ENCODE data around the gene EPHB1. TPM values are rescaled to one million over a fixed set of nuclear protein-coding genes. Genes with fewer than 3 reads are reported as not detected.

EPHB1 gene
- total and polyA plus RNA-seq, 2 of the 13 experiments (the other 11 are each of a cell fraction or from before 2014, with no cell fraction given), result 0.07 to 0.21 TPM

DNA sequence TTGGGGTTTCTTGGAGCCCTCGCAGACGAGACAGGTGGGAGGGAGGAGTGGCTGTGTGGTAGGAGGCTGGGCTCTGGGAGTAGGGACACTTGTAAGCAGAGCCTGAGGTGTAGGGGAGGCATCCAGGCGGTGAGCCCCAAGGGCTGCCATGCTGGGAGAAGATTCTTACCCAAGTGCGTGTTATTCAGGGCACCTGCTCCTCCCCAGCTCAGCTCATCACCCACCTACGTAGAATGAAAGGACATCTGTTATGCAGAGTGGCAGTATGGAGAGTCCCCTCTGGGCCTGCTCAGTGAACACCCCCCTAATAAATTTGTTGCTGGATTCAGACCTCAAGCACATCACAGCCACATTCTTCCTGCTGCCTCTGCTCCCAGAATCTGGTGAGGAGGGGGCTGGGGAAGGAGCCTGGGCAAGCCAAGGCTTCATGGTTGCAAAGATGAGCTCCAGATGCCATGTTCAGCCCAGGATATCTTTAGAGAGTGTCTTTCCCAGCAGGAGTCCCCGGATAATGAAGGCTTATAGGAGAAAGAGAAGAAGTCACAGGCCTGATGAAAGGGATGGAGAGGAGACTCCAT is 261.8 kb downstream of the EPHB1 start:
- no TSS peak for BruUV-seq (replicated peaks)
- intact Hi-C loops (cut with micrococcal nuclease; ENCODE audit: unreplicated experiment), result no loop called here
- ChIA-PET POLR2A (no interaction called here), CTCF (ENCODE audit: low intra/inter-chr PET ratio, low total read pairs) (no interaction called here)
- in situ Hi-C loops (cut with HindIII; ENCODE audit: extremely low pct_ligation_motif_present, low pct_unique_long_range_greater_than_20kb), result no loop called here
- WGBS (ENCODE audit: low lambda C conversion rate), result 0% methylated on average over 6 of the region's 6 CpGs
- Histone ChIP-seq H3K36me3 (replicated peaks in 1 of 2; ENCODE audit: control insufficient read depth in 1 of 2, insufficient read depth in 2 of 2, low read length in 2 of 2) (no peaks in the 10 kb centered on the region), H2AFZ (ENCODE audit: low read length) (no peak overlapping the region), H4K20me1 (ENCODE audit: insufficient read depth, low read length) (no peaks in the 10 kb centered on the region), H3K27me3 (ENCODE audit: control insufficient read depth in 1 of 2, insufficient read depth in 2 of 2, low read length in 2 of 2) (peaks cover 1 to 2% of the 10 kb centered on the region in 2 experiments; a peak in 2 of 5 replicates), H3K9ac (ENCODE audit: insufficient read depth, low read depth, low read length) (no peak overlapping the region), H3K4me2 (ENCODE audit: low read depth, low read length) (no peak overlapping the region), H3K9me3 (ENCODE audit: low read length) (no peaks in the 10 kb centered on the region), H3K4me3 (replicated peaks in 1 of 3; ENCODE audit: insufficient read depth in 1 of 3, low read depth in 2 of 3, low read length in 3 of 3) (no peak overlapping the region), H3K79me2 (ENCODE audit: insufficient read depth, low read length) (no peaks in the 10 kb centered on the region), H3K27ac (ENCODE audit: extremely low read length, insufficient read depth, low read length) (no peak overlapping the region), H3K4me1 (ENCODE audit: insufficient read depth, low read length) (no peaks in the 10 kb centered on the region)
- TF ChIP-seq, protein P1, sequence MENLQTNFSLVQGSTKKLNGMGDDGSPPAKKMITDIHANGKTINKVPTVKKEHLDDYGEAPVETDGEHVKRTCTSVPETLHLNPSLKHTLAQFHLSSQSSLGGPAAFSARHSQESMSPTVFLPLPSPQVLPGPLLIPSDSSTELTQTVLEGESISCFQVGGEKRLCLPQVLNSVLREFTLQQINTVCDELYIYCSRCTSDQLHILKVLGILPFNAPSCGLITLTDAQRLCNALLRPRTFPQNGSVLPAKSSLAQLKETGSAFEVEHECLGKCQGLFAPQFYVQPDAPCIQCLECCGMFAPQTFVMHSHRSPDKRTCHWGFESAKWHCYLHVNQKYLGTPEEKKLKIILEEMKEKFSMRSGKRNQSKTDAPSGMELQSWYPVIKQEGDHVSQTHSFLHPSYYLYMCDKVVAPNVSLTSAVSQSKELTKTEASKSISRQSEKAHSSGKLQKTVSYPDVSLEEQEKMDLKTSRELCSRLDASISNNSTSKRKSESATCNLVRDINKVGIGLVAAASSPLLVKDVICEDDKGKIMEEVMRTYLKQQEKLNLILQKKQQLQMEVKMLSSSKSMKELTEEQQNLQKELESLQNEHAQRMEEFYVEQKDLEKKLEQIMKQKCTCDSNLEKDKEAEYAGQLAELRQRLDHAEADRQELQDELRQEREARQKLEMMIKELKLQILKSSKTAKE (CRISPR knock-in tag; IDR thresholded peaks at IDR 0.05; ENCODE audit: borderline replicate concordance), result no peak
- TF ChIP-seq FOXA3 (CRISPR knock-in tag; IDR thresholded peaks at IDR 0.05), result no peak
- TF ChIP-seq ZNF24 (IDR thresholded peaks at IDR 0.05), result no peak
- TF ChIP-seq, protein P2, sequence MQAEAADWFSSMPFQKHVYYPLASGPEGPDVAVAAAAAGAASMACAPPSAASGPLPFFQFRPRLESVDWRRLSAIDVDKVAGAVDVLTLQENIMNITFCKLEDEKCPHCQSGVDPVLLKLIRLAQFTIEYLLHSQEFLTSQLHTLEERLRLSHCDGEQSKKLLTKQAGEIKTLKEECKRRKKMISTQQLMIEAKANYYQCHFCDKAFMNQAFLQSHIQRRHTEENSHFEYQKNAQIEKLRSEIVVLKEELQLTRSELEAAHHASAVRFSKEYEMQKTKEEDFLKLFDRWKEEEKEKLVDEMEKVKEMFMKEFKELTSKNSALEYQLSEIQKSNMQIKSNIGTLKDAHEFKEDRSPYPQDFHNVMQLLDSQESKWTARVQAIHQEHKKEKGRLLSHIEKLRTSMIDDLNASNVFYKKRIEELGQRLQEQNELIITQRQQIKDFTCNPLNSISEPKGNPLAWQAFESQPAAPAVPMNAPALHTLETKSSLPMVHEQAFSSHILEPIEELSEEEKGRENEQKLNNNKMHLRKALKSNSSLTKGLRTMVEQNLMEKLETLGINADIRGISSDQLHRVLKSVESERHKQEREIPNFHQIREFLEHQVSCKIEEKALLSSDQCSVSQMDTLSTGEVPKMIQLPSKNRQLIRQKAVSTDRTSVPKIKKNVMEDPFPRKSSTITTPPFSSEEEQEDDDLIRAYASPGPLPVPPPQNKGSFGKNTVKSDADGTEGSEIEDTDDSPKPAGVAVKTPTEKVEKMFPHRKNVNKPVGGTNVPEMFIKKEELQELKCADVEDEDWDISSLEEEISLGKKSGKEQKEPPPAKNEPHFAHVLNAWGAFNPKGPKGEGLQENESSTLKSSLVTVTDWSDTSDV (CRISPR knock-in tag; IDR thresholded peaks at IDR 0.05), result no peak
- TF ChIP-seq HDAC2 (CRISPR knock-in tag; IDR thresholded peaks at IDR 0.05), result no peak
- no peak for FAIRE-seq
- DNase-seq (ENCODE audit: low spot score), result no peak
- ATAC-seq, result no peak
